ENCODE data around the gene SYT1. TPM values are rescaled to one million over a fixed set of nuclear protein-coding genes. Genes with fewer than 3 reads are reported as not detected.
A peak's percentile ranks its signal among the peaks of the same experiment; 100 is the strongest.

The SYT1 gene
- total RNA-seq, 1 donor from 2014 or later = 33.2 TPM

GRCh38 chr12:79124385-79124784, 259.8 kb downstream of the SYT1 start:
- peaks cover 4% of the 10 kb centered on the region for H3K4me1 ChIP-seq (ENCODE audit: insufficient read depth, low read length)
- Mint-ChIP-seq H3K27ac (ENCODE audit: unreplicated experiment) (no peak overlapping the region), H3K9me3 (ENCODE audit: unreplicated experiment) (no peaks in the 10 kb centered on the region), H3K4me1 (ENCODE audit: low read depth, unreplicated experiment) (peaks cover 22% of the 10 kb centered on the region), H3K27me3 (ENCODE audit: low read depth, unreplicated experiment) (no peaks in the 10 kb centered on the region), H3K4me3 (ENCODE audit: unreplicated experiment) (no peak overlapping the region), H3K36me3 (ENCODE audit: low read depth, unreplicated experiment) (peaks cover 3% of the 10 kb centered on the region)
- FAIRE-seq = no peak
- H4K20me1 ChIP-seq (ENCODE audit: insufficient read depth, low read length) = no peaks in the 10 kb centered on the region
- H3K9me3 ChIP-seq (ENCODE audit: insufficient read depth, low read depth, low read length) = no peaks in the 10 kb centered on the region
- H3K27me3 ChIP-seq (ENCODE audit: insufficient read depth, low read length) = no peaks in the 10 kb centered on the region
- H3K36me3 ChIP-seq (ENCODE audit: insufficient read depth, low read length) = no peaks in the 10 kb centered on the region
- no peak overlapping the region for H3K9ac ChIP-seq (ENCODE audit: low read length)
- DNase-seq (ENCODE audit: low read depth) = no peak
- TF ChIP-seq CTCF (IDR thresholded peaks at IDR 0.05; ENCODE audit: insufficient read depth, low read depth, low read length) (no peak), EZH2 (IDR thresholded peaks at IDR 0.05; ENCODE audit: insufficient read depth, low read length) (no peak)
- no peak overlapping the region for H3K4me2 ChIP-seq (ENCODE audit: low read length)
- H3K27ac ChIP-seq (ENCODE audit: low read depth, low read length) = no peak overlapping the region
- no peak overlapping the region for H3K4me3 ChIP-seq (ENCODE audit: insufficient read depth, low read depth, low read length)
- H3K79me2 ChIP-seq (ENCODE audit: insufficient read depth, low read length) = no peaks in the 10 kb centered on the region
- no peak overlapping the region for H2AFZ ChIP-seq (ENCODE audit: low read depth, low read length)

- Mint-ChIP-seq H3K9me3 (ENCODE audit: unreplicated experiment) (no peaks in the 10 kb centered on the region), H3K4me1 (ENCODE audit: low read depth, unreplicated experiment) (peaks cover 24% of the 10 kb centered on the region), H3K4me3 (ENCODE audit: unreplicated experiment) (no peak overlapping the region), H3K27ac (ENCODE audit: unreplicated experiment) (no peak overlapping the region), H3K36me3 (ENCODE audit: low read depth, unreplicated experiment) (peaks cover 3% of the 10 kb centered on the region), H3K27me3 (ENCODE audit: low read depth, unreplicated experiment) (no peaks in the 10 kb centered on the region)
- Histone ChIP-seq H2AFZ (ENCODE audit: low read depth, low read length) (no peak overlapping the region), H3K36me3 (ENCODE audit: insufficient read depth, low read length) (no peaks in the 10 kb centered on the region), H3K9me3 (ENCODE audit: insufficient read depth, low read depth, low read length) (no peaks in the 10 kb centered on the region), H3K27me3 (ENCODE audit: insufficient read depth, low read length) (no peaks in the 10 kb centered on the region), H3K4me3 (ENCODE audit: insufficient read depth, low read depth, low read length) (no peak overlapping the region), H3K4me1 (ENCODE audit: insufficient read depth, low read length) (peaks cover 4% of the 10 kb centered on the region), H3K27ac (ENCODE audit: low read depth, low read length) (no peak overlapping the region), H4K20me1 (ENCODE audit: insufficient read depth, low read length) (no peaks in the 10 kb centered on the region), H3K79me2 (ENCODE audit: insufficient read depth, low read length) (no peaks in the 10 kb centered on the region), H3K9ac (ENCODE audit: low read length) (no peak overlapping the region), H3K4me2 (ENCODE audit: low read length) (no peak overlapping the region)
- TF ChIP-seq EZH2 (IDR thresholded peaks at IDR 0.05; ENCODE audit: insufficient read depth, low read length) = no peak
- TF ChIP-seq CTCF (IDR thresholded peaks at IDR 0.05; ENCODE audit: insufficient read depth, low read depth, low read length) = no peak
- DNase-seq (ENCODE audit: low read depth) (no peak), FAIRE-seq (no peak)
These were observed 260.8 kb downstream of the SYT1 start for GRCh38 chr12:79125358-79125757.

- Histone ChIP-seq H3K4me1 (ENCODE audit: insufficient read depth, low read length) (peaks cover 4% of the 10 kb centered on the region), H2AFZ (ENCODE audit: low read depth, low read length) (no peak overlapping the region), H3K36me3 (ENCODE audit: insufficient read depth, low read length) (no peaks in the 10 kb centered on the region), H3K79me2 (ENCODE audit: insufficient read depth, low read length) (no peaks in the 10 kb centered on the region), H3K4me3 (ENCODE audit: insufficient read depth, low read depth, low read length) (no peak overlapping the region), H3K9me3 (ENCODE audit: insufficient read depth, low read depth, low read length) (no peaks in the 10 kb centered on the region), H3K4me2 (ENCODE audit: low read length) (peak overlapping the region; percentile 1), H4K20me1 (ENCODE audit: insufficient read depth, low read length) (no peaks in the 10 kb centered on the region), H3K9ac (ENCODE audit: low read length) (peak overlapping the region; percentile 20), H3K27ac (ENCODE audit: low read depth, low read length) (peak overlapping the region; percentile 22), H3K27me3 (ENCODE audit: insufficient read depth, low read length) (no peaks in the 10 kb centered on the region)
- DNase-seq (ENCODE audit: low read depth) (peak; percentile 100), FAIRE-seq (peak; percentile 92)
- Mint-ChIP-seq H3K4me1 (ENCODE audit: low read depth, unreplicated experiment) (peaks cover 24% of the 10 kb centered on the region), H3K9me3 (ENCODE audit: unreplicated experiment) (no peaks in the 10 kb centered on the region), H3K27ac (ENCODE audit: unreplicated experiment) (peak overlapping the region; percentile 49), H3K27me3 (ENCODE audit: low read depth, unreplicated experiment) (no peaks in the 10 kb centered on the region), H3K4me3 (ENCODE audit: unreplicated experiment) (no peak overlapping the region), H3K36me3 (ENCODE audit: low read depth, unreplicated experiment) (peaks cover 3% of the 10 kb centered on the region)
- TF ChIP-seq CTCF (IDR thresholded peaks at IDR 0.05; ENCODE audit: insufficient read depth, low read depth, low read length) = no peak
- no peak for TF ChIP-seq EZH2 (IDR thresholded peaks at IDR 0.05; ENCODE audit: insufficient read depth, low read length)
These were observed 262.7 kb downstream of the SYT1 start for GRCh38 chr12:79127271-79127751.

Data from astrocyte (in vitro differentiated cells and primary cell).